ENCODE measurements around the gene NDUFC2. TPM values are rescaled to one million over a fixed set of nuclear protein-coding genes. Genes with fewer than 3 reads are reported as not detected.

NDUFC2 gene
- total RNA-seq: 76.0 and 106 TPM in 2 replicates

DNA sequence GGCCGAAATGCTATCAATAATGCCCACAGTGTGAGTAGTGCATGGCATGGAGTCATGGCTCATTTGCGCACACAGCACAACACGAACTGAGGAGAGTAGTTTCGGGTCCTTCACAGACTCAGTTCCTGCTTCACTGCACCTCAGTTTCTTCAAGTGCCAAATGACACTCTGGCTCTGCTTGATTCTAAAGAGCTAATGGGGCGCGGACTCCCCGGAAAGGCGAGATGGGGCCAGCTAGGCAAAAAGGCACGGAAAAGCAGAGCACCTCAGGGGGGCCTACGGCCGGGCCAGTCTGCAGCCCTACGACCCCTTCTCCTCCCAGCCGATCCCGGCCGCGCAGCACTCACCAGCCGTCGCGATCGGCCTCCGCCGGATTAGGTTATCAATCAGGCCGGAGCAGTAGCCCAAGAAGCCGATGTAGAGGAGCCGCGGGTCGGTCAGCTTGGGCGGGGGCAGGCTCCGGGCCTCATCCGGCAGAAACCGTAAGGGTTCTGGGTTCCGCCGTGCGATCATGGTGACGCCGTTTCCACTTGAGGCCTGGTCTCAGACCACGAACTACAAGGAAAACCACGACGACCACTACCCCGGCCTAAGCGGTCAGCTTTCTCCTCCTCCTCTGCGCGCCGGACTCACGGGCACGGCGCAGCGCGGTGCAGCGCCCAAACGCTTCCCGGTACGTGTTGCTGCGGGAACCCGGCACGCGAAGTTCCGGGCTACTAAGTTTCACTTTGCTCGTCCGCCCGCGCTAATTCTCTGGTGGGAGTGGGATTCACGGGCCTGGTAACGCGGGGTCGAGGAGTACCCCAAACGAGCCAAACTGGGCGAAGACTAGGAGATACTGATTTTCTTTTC is at the start of gene NDUFC2:
NDUFC2 (minus strand) TSS at position 631 of the 852 bp plus-strand sequence; CDS start at position 513, 118 bp downstream.

DNA sequence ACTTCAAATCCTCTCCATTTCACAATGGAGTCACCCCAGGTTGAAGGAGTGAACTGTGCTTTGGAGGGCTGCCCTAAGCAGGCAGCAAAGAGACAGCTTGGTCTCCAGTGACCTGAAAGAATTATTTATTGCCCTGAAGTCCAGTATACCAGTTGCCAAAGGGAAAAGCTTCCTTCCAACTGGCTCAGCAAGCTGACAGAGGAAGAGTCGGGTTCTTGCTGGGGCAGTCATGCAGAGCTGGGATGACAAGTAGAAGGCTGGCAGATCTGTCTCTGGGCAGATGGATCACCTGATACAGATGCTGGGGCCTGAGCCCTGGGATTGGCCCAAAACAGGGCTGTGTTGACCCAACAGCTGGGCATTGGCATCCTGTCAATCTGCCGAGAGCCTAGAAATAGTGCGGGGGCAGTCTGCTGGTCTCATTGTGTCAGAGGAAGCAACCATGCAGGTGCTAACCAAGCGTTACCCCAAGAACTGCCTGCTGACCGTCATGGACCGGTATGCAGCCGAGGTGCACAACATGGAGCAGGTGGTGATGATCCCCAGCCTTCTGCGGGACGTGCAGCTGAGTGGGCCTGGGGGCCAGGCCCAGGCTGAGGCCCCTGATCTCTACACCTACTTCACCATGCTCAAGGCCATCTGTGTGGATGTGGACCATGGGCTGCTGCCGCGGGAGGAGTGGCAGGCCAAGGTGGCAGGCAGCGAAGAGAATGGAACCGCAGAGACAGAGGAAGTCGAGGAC is 16.1 kb downstream of the NDUFC2 start, which contains the start of gene THRSP:
THRSP (plus strand) TSS at position 422 of the 742 bp plus-strand sequence; CDS start at position 443, 21 bp downstream.

DNA sequence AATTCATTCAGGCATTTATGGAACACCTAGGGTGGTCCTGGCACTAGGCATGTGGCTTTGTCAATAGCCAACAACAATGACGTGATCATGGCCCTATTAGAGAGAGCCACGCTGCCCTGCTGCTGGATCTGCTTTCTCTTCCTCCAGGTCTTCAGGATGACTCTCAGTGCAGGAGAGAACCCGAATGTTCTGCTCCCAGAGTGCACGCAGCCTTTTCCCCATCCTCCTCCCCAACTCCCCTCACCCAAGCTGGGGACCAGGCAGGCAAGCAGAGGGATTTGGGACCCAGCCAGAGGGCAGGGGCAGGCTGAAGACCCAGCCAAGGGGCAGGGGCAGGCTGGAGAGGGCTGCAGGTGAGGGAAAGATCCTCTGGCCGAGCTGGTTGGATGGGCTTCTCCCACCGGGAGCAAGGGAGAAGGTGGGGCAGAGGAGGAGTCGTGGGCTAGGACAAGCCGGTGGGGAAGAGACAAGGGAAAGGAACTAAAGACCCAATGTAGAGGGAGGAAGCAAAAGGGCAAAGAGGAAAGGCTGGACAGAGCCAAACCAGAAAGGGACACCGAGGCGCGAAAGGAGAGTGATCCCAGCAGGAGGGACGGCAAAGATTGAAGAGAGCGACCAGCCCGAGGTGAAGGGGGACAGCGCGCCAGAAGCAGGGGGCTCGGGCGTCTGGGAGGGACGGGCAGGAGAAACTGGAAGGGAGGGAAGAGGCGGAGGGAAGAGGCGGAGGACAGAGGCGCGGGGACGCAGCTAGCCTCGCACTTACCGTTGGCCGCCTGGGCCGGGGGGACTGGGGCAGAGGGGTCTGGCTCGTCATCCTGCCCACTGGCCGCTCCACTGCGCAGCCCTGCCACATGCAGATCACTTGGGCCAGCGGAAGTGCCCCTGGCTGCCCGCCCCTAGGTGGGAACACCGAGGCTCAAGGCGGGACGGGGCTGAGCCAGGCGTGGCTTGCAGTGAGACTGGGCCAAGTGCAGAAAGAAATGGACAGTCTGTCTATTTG is 57.0 kb downstream of the NDUFC2 start, which contains the start of gene KCTD14:
KCTD14 (minus strand) TSS at position 880 of the 1,000 bp plus-strand sequence; CDS start at position 853, 27 bp downstream.

Other genes with a start within 250 kb of the NDUFC2 start
- gene INTS4, start 85.2 kb downstream of the NDUFC2 start, total RNA-seq: 34.7 and 38.4 TPM in 2 replicates
- 0.30 and 0.42 TPM in 2 replicates for gene KCTD14, start 56.6 kb downstream of the NDUFC2 start, total RNA-seq
- not detected in 2 replicates for gene THRSP, start 16.0 kb downstream of the NDUFC2 start, total RNA-seq
- gene ALG8, start 59.8 kb upstream of the NDUFC2 start, total RNA-seq: 33.1 and 38.6 TPM in 2 replicates
- 7.4 and 10.1 TPM in 2 replicates for gene KCTD21, start 108.8 kb upstream of the NDUFC2 start, total RNA-seq
- gene USP35, start 109.1 kb upstream of the NDUFC2 start, total RNA-seq: 10.1 and 17.9 TPM in 2 replicates

All from smooth muscle cell of the umbilical artery (primary cell).